HG03520 (cell line): Measurements from ENCODE around the gene AGAP1.

Experiments used
- ATAC-seq: cut with Tn5 transposase; IDR thresholded peaks from one replicate; pipeline ENCODE4 v1.9.1; 2021; ENCODE audit warnings: mild to moderate bottlenecking, moderate library complexity; ENCODE audit not compliant: unreplicated experiment

The AGAP1 gene

GRCh38 chr2:235658351-235659174, 164.7 kb downstream of the AGAP1 start:
- no peak for ATAC-seq

DNA sequence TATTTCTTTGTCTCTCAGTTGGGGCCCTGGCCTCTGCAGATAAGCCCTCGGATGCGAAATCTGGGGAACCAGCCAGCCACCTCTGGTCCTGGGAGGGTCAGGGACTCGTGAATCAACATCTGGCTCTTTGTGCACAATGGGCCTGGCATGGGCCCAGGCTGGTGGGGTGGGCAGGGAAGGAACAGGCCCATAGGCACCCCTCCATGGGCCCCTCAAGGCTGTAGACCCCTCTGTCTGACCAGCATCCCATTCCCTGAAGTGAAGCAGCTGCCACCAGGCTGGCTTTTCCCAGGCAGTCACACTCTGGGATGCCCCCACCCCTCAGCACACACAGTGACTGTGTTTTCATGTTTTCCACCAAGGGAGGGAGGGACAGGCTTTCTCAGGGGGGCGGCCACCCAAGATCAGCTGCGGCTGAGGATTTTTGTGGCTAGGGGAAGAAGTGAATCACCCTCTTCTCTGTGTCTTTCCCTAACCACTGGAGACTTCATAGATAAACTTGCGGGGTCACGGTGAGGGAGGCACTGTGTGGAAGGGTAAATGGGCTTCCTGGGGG, 166.0 kb downstream of the AGAP1 start:
- no peak for ATAC-seq

DNA sequence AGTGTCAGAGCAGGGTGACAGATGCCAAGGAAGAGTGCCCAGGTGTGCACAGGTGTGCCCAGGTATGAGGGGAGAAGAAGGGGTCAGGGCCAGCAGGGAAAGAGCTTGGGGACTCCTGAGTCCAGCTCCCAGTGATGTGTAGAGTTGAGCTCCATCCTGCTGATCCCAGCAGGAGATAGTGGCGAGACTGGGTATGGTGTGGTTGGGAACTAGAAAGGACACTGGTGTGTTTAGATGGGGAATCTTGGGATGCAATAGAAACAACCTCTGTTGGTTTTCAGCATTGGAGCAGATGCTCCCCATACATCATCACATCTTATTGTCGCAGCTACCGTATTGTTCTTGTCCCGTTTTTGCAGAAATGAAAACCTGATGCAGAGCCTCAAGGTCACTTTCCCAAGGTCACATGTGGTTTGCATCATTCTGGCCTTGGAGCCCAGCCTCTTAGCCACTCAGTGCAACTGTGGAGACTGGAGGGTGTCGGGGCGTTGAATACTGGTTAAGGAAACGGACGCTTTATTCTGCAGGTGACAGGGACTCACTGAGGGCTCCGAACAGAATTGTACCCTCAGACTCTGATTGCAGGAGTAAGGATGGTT, 166.7 kb downstream of the AGAP1 start:
- no peak for ATAC-seq

- ATAC-seq, result no peak
These were observed 167.5 kb downstream of the AGAP1 start for GRCh38 chr2:235661167-235661937.

- ATAC-seq, result no peak
These were observed 168.1 kb downstream of the AGAP1 start for GRCh38 chr2:235661952-235662351.

DNA sequence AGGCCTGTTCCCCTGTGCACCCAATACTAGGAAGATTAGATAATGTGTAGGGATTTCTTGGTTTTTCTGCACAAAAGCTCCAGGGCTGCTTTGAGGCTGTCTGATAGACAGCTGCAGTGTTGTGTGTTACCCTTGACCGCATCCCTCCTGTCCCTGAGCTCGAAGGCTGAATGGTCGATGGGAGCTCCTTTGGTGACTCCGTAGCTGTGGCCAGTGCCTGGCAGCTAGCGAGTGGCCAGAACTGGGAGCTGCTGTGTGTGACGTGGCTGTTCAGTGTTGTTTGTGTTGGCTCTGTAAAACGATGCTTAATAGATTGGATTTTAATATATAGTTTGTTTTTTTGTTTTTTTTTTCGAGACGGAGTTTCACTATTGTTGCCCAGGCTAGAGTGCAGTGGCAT, 170.0 kb downstream of the AGAP1 start:
- no peak for ATAC-seq

GRCh38 chr2:235665661-235666212, 171.9 kb downstream of the AGAP1 start:
- ATAC-seq, result no peak

GRCh38 chr2:235666213-235666781, 172.5 kb downstream of the AGAP1 start:
- no peak for ATAC-seq

- no peak for ATAC-seq
These were observed 174.9 kb downstream of the AGAP1 start for GRCh38 chr2:235668782-235669181.

- ATAC-seq, result no peak
These were observed 175.5 kb downstream of the AGAP1 start for GRCh38 chr2:235669269-235669831.

DNA sequence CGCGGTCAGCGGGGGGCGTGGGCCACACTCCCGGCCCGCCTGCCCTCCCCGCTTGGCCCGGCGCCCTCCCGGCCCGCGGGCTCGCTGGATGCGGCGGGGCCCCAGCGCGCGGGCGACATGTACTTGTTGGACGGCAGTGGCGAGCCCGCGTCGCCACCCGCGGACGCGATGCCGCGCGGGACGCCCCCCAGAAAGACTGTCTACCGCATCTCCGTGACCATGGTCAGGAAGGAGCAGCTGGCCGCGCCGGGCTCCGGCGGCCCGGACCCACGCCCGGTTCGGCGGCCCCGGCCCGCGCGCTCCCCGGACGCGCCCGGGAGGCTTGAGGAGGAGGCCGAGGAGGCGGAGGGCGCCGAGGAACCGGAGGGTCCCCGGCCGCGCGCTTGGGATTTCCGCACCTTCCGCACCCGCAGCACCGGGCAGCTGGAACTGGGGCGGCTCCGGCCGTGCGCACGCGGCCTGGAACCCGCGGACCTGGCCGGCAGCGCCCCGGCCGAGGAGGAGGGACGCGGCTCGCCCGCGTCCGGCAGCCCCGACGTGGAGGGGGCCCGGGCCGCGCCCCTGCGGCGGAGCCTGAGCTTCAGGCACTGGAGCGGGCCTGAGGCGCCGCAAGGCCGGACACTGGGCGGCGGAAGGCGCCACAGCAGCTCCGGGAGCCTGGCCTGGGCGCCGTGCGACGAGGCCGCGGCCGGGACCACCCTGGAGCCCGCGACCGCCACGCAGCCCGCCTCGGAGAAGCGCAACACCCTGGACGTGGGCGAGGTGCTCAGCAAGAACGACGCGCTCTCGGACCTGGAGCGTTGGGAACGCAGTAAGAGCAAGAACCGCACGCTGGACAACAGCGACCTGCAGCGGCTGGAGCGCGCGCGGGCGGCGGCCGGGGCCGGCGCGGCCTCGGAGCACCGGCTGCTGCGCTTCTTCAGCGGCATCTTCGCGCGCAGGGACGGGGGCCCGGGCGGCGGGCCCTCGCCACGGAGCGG, 176.4 kb downstream of the AGAP1 start:
- no peak for ATAC-seq

DNA sequence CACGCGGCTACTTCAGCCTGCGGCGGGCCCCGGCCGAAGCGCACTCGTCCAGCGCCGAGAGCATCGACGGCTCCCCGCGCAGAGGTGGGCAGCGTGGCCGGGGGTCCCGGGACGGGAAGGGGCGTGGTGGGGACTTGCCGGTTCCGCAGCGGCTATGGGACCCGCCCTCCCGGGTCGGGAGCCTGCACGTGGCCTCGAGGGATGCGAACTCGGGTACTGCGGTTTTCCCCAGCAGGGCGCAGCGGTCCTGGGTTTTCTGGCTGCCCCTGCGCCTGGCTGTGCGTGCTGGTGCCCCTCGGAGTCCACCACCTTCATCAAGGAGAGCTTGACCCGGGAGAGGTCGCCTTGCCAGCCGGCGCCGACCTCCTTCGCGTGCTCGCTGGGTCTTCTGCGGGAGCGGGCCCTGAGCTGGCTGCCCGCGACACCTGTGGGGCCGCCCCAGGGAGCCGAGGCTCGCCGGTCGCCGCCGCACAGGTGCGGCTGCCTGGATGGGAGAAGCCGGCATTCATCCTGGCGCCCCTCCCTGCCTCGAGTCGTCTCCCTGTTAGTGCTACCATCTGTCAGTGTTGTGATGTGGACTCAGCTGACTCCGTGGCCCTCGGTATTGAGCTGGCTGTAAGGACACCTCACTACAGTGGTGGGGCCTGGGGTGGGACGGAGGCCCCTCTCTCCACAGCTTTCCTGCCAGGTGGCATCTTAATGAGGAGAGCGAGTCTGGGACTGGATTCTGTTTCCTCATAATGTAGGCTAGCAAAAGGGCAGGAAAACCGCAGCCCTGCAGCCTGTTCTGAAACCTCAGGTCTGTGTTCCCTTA, 177.3 kb downstream of the AGAP1 start:
- no peak for ATAC-seq

DNA sequence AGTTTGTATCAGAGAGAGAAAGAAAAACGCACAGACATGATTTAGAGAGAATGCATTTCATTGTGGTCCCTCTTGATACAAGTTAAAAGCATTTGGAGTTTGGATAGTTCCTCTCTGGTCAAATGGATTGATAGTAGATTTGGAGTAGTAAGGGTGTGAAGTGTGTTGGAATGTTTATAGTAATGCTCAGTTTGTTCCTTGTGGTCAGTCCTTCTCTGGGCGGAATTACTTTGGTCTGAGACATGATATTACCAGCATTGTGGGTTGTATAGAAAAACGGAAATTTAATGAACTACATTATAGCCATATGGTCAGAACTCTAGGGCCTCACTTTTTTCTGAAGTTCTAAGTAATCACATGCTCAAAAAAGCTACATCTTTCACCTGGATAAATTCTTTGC, 178.9 kb downstream of the AGAP1 start:
- ATAC-seq, result no peak

DNA sequence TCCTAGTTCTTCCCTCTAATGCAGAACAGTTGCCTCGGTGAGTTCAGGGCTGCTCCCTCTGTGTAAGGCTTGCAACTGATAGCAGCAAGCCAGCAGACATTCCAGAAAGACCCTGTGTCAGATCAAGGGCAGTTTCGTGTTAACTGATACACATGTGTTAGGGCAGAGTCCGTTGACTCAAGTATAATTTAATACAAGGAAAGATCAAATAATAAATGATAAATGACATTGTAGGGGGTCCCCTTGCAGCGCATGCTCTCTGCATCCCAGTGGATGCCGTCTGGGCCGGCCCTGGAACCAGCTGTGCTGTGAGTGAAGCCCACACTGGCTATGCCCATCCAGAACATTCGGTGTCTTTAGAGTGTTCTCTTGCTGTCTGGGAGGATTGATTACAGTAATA, 180.3 kb downstream of the AGAP1 start:
- ATAC-seq, result no peak

GRCh38 chr2:235674812-235675211, 181.0 kb downstream of the AGAP1 start:
- no peak for ATAC-seq

- ATAC-seq, result no peak
These were observed 182.1 kb downstream of the AGAP1 start for GRCh38 chr2:235675678-235676535.

GRCh38 chr2:235676536-235676799, 182.6 kb downstream of the AGAP1 start:
- ATAC-seq, result no peak

DNA sequence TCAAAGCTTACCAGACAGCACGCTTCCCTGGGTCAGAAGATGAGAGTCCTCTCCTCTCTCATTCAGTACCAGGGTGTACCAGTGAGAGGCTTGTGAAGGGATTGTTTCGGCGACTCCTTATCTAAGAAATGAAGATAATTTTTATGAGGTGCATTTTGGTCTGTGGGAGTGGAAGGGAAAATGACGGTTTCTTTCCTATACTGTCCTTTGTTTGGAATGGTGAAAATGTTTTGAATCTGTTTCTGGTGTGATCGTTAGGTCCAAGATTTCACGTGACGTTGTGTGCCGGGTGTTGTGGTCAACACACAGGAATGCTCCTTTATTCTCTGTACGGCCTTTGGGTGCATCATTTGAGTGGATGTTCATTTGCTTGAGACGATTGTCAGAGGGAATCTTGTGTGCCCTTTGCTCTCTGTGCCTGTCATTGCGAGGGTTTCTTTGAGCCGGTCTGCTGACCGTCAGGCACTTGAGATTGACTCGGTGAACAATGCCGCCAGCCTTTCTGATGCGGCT, 183.5 kb downstream of the AGAP1 start:
- ATAC-seq, result no peak
